GM19397 (cell line): Measurements from ENCODE around the gene CCNG2.

Source experiments
- ATAC-seq: cut with Tn5 transposase; IDR thresholded peaks from one replicate; pipeline ENCODE4 v1.9.1; 2021; ENCODE audit warnings: mild to moderate bottlenecking, moderate library complexity; ENCODE audit not compliant: unreplicated experiment

The CCNG2 gene

GRCh38 chr4:77146186-77147078 lies 10.6 kb upstream of the CCNG2 start:
- ATAC-seq: no peak

- no peak for ATAC-seq
These were observed 9.8 kb upstream of the CCNG2 start for GRCh38 chr4:77147079-77147782.

DNA sequence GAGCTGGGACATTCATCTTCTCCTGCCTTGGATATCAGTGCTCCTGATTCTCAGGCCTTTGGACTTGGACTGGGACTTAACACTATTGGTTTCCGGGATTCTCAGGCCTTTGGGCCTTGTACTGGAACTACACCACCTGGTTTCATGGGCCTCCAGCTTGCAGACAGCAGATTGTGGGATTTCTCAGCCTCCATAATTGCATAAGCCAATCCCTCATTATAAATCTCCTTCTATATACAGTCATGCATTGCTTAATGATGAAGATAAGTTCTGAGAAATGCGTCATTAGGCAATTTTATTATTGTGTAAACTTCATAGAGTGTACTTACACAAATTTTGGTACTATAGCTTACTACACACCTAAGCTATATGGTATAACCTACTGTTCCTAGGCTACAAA lies 8.9 kb upstream of the CCNG2 start:
- ATAC-seq: no peak

- ATAC-seq: no peak
These were observed 7.2 kb upstream of the CCNG2 start for GRCh38 chr4:77149789-77150188.

- no peak for ATAC-seq
These were observed 5.8 kb upstream of the CCNG2 start for GRCh38 chr4:77151241-77151640.

DNA sequence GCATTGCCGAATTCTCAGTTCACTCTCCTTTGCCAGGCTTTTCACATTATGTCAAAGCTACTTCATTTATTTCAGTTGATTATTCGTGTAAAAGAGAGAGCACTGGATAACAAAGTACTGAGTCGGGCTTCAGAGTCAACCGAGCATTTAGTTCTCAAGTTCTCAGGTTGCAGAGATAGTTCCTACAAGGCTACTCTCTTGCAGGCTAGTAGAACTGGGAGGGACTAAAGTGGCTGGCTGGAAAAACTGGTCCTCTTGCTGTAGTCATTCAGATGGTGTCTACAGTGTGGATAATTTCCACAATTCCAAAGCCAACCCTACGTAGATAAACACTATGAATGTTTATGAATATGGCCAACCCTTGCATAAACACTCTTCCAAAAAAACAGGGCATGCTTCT lies 4.6 kb upstream of the CCNG2 start:
- no peak for ATAC-seq

- ATAC-seq: no peak
These were observed 4.0 kb upstream of the CCNG2 start for GRCh38 chr4:77153006-77153405.

DNA sequence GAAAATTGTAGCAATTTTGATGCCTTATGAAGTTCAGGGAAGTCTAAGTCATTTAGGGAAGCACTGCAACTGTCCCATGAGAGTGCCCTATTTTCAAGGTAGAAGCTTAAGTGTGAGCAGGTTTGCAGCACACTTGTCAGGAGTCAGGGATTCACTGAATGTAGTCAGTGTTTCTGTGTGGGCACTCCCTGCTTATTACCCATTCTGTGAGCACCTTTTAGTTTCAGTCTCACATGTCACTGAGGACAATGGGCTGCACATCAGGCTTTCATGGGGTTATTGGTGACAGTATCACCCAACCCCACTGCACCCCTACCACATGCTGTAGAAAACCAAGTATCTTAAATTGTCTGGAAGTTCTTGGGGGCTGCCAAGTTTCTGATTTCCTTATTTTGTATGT lies 2.9 kb upstream of the CCNG2 start:
- no peak for ATAC-seq

DNA sequence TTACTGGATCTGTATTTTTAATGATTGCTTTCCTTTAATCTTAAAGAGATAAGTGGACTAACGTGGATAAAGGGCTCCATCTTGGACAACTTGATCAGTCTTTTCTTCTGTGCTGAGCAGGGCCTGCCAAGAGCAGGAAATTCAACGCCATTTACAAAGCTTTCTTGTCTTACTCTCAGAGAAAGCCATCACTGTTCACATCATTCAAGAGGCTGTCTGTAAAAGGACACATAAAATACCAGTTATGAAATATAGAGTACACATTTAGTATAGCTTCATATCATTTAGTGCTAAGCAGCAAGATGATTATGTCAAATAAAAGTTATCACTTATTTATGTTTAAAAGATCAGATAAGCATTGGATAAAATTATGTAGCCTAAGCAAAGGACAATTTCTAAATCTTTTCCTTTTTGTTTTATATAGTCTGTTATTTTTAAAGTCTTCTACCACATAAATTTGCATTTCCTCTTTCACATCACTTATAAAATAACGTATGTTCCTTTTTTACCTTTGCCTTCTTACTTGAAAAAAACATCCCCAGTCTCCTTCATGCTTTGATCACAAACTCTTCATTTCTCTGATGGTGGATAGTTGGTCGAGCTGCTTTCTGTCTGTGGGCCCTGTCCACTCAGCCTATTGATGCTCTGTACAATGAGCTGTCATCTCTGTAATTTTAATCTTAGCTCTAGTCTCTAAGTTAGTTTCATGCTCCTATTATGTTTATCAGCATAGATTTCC lies 2.1 kb upstream of the CCNG2 start:
- no peak for ATAC-seq

- no peak for ATAC-seq
These were observed 1.2 kb upstream of the CCNG2 start for GRCh38 chr4:77155631-77156452.

DNA sequence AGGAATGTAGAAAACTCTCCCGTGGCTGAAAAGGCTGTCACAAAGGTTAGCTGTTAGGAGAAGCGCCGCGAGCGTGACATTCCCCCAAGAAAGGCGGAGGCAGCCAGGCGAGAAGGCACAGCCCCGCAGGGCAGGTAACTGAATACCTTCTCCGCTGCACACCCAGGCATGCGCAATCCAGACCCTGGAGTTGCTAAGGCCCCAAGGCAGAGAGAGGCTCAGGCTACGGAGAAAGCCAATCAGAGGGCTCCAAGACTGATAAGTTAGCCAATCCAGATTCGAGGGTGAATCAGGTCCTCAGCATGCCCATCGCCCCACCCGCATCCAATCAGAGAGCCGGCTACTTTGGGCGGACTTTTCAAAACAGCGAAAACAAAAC lies 485 bp upstream of the CCNG2 start:
- ATAC-seq: peak; percentile 81

- peak; percentile 42 for ATAC-seq
These were observed 966 bp downstream of the CCNG2 start for GRCh38 chr4:77157859-77158486.

- no peak for ATAC-seq
These were observed 1.5 kb downstream of the CCNG2 start for GRCh38 chr4:77158487-77158861.

- no peak for ATAC-seq
These were observed 2.8 kb downstream of the CCNG2 start for GRCh38 chr4:77159806-77160205.

DNA sequence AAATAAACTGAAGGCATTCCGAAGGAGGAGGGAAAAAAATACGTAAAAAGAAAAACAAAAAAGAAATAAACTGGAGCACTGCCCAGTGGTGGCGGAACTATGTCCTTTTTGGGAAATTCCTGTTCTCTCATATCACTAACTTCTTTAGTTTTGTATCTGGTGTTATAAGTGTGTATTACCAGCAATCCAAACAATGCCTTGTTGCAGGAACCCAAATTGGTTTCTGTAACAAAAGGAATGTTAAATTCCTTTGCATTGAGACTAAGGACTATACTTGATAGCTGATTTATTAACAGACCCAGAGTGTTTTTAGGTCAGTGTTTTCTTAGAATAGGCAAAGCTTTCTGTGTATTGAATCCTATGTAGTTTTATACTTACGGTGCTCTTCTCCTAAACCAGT lies 6.6 kb downstream of the CCNG2 start:
- ATAC-seq: no peak

- no peak for ATAC-seq
These were observed 10.2 kb downstream of the CCNG2 start for GRCh38 chr4:77167173-77167572.

GRCh38 chr4:77167866-77168265 lies 10.9 kb downstream of the CCNG2 start:
- no peak for ATAC-seq

DNA sequence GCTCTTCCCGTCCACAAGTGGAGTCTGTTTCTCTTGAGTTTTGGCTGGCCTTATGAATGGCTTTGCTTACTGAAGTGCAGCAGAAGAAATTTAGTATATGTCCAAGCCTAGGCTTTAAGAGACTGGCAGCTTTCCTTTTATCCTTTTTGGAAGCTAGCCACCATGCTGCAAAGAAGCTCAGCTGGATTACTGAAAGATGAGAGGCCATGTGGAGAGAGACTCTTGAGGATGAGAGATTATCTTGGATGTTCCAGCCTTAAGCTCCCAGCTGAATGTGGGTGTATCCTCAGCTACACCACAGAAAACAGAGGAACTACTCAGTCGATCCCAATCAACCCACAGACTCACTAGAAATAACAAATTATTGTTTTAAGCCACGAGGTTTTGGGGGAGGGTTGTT lies 12.5 kb downstream of the CCNG2 start:
- no peak for ATAC-seq

DNA sequence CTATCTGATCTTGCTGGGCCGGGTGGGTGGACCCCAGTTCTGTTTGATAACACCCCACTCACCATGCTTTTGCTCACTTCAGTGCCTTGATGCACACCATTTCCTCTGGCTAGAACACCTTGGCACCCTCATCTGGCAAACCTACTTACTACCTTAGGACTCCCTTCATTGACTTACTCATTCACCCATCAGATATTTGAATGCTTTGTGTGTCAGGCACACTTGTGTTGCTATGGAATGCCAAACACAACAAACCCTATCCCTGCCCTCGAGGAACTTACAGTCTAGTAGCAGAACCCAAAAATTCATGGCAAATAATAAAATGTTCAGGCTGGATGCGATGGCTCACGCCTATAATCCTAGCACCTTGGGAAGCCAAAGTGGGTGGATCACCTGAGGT lies 13.9 kb downstream of the CCNG2 start:
- no peak for ATAC-seq

DNA sequence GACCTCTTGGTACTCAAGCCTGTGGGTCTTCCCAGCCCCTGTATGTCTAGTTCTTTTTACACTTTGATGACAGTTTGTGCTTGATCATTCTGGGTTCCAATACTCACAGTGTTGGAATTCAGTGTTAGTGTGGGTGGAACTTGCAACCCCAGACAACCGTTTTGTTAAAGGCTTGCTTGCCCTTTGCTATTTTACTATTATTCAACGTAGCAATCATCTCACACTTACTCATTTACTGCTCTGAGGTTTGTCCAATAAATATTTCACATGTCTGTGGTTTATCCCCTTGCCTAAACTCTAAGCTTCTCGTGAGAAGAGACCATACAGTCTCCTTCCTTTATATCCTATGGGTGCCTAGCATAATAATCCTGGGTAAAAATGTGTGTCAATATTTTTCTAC lies 15.3 kb downstream of the CCNG2 start:
- no peak for ATAC-seq
